Stimulated activated CD8-positive, alpha-beta memory T cell treated with anti-CD3 and anti-CD28 coated beads, Interleukin-7, amount 100 ng/mL, for 4 hours (primary cell): ENCODE results near the gene GABRG3.

Experiments used
- DNase-seq, 2 donors: peaks; one replicate each; pipeline ENCODE4 v3.0.0-alpha.2; 2020; ENCODE audit warnings: low read depth in 2 of 2

Gene GABRG3

DNA sequence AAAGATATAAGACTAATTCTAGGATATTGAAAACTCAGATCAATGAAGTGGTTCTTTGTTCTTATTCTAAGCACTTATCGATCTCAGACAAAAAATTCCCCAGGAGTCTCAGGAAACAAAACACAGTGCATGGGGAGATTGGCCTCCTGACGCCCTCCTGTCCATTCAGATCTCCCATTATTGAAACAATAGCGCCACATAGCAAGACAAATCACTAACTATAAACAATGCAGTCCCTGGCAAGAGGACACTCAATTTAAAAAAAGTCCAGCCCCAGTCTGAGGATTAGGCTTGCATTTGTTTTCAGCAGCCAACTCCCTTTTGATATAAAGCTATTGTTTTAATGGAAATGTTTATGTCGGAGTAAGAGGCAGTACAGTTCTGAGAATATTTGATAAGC, 528.2 kb downstream of the GABRG3 start:
- DNase-seq, result no peak

DNA sequence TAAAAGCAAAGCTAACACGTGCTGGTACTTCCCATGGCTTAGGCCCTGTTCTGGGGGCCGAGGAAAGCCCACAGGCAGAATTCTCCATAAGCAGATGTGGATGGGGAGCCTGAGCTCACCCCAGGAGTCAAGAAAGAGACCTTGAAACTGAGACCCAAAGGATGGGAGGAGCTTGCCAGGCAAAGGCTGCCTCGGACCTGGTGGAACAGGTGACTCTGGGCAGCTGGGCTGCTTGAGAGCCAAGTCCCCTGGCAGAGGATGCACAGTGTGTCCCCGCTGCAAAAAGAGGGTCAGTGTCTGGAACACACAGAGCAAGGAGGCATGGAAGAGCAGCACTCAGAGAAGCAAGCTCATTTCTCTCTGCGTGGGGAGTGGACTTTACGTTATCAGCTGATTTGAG, 528.7 kb downstream of the GABRG3 start:
- DNase-seq, result no peak

DNA sequence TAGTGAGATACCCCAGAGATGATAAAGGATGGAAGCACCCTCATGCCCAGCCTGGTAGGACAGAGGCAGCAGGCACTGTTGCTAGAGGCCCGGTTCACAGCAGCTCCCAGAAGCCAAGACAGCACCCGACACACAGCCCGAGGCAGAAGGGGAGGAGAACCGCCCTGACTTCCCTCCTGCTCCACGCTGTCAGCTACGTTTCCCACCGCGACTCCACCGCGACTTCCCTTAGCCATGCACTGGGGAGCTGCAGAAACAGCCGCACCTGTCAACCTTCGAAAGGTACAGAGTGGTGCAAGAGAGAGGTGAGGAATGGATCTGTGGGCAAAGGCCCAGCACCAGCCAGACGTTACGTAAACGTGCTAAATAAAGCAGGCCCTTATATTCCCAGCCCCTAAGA, 529.2 kb downstream of the GABRG3 start:
- DNase-seq, result no peak

DNA sequence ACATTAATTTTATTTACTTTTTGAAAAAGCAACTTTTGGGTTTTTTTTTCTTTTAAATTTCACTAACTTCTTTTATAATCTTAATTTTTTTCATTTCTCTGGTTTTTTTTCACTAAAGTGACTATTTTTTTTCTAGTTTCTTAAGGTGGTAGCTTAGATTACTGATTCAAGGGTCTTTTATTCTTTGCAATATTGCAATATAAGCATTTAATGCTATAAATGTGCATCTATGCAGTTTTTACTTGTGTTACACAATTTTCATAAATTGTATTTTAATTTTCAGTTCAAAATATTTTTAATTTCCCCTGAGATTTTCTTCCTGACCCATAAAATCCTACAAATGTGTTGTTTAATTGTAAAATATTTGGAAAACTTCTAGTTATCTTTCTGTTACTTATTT, 535.8 kb downstream of the GABRG3 start:
- DNase-seq, result no peak

DNA sequence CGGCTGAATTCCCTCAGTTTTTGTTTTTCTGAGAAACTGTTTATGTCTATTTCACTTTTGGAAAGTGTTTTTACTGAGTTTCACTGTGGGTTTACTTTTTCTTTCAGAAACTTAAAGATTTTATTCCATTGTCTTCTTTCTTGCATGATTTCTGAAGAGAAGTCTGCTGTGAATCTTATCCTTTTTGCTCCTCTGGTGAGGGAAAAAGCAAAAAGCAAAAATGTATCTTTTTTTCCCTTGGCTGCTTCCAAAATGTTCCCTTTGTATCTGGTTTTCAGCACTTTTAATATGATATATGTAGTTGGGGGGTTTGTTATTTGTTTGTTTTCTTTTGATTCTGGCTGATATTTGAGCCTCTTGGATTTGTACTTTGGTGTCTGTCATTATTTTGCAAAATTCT, 538.0 kb downstream of the GABRG3 start:
- no peak for DNase-seq

DNA sequence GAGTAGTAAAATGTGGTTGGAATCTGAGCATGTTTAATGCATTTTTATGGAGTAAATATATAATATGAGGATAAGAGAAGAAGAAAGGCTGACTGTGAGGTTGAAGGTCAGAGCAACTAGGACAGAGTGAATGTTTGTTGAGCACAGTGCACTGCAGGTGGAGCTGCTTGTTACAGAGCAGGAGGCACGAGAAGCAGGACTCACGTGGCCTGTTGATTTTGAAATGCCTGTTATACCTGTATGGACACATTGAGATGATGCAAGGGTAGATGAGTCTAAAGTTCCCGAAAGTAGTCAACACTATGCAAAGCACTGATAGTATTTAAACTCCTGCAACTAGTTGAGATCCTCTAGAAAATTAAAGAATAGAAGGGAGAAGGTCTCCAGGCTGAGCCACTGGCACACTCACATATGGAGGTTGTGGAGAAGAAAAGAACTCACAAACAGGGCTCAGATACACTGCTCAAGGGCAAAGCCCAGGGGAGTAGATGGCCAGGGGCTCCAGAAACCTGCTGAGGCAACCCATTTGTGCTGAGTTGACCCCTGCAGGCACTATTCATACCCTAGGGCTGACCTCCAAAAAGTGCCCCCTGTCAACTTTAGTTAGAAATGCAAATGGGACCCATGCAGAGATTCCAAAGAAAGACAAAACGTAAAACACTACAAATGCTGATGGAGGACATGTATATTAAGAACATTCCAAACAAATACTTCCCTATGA, 541.5 kb downstream of the GABRG3 start:
- no peak for DNase-seq

DNA sequence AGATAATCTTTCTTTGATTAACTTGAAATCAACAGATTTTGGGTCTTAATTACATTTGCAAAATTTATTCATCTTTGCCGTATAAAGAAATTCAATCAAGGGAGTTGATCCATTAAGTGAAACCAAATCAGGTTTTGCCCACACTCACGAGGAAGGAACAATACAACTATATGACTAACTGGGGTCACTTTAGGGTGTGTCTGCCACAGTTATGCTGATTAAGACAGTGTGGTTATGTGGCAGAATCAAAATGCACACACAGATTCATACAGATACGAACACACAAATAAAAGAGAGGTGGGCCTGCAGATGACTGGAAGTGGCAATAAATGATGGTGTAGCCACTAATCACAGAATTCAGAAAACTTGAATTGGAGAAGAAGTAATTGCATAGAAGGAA, 543.5 kb downstream of the GABRG3 start:
- no peak for DNase-seq

DNA sequence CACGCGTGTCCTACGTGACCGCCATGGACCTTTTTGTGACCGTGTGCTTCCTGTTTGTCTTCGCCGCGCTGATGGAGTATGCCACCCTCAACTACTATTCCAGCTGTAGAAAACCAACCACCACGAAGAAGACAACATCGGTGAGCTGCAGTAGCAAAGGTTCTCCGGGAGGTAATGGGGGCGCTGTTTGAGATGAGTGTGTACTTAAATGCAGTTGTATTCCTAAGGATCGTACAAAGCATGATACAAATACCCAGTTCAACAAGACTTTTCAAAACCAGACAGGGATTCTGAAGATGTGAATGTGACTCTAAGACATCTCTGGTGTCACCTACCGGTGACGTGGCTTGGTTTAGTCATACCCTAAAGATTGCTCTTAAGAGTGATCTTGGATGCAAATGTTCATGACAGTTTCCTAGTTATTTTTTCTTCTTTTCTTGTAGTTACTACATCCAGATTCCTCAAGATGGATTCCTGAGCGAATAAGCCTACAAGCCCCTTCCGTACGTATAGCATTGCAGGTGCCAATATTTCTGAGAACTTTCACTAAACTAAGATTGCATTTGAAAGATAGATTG, 556.6 kb downstream of the GABRG3 start:
- no peak for DNase-seq

DNA sequence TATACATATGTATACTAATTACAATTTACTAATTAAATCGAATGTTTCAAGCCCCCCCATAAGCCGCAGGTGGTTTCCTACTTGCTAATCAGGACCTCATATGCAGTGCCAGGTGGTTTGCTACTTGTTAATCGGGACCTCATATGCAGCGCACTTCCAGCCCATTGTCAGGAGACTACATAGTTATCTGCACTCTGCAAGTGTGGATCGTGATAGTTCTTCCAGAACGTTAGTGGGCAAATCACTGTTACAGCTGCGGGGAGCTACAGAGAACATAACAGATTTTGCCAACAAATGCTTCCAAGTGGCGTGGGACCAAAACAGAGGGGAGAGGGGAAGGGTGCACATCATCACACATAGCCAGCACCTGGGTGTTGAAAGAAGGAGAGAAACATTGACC, 558.4 kb downstream of the GABRG3 start:
- no peak for DNase-seq

DNA sequence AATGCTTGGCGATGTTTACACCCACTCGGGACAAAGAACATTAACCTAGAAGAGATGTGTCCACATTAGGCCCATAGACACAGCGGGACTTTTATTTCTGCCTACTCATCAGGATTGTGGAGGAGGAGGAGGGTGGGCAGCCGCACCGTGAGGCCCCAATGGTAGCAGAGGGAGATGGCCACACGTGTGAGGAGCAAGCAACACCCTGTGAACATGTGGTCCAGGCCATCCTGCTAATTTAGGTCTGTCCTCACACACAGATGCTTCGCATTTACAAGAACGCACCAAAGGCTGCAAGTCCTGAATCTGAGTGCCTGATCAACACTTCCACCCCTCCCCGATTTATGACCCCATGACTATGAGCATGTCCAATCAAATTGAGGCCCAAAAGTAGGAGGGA, 560.0 kb downstream of the GABRG3 start:
- no peak for DNase-seq

DNA sequence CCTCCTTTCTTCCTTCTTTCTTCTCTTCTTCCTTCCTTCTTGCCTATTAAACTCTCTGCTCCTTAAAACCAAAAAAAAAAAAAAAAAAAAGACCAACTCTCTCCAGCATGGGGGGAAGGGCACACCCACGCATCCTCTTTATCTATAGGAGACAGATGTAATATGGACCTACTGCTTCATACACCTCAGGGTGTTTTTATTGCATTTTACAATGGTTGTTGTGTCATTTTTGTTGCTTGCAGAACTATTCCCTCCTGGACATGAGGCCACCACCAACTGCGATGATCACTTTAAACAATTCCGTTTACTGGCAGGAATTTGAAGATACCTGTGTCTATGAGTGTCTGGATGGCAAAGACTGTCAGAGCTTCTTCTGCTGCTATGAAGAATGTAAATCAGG, 561.4 kb downstream of the GABRG3 start:
- DNase-seq, result no peak

DNA sequence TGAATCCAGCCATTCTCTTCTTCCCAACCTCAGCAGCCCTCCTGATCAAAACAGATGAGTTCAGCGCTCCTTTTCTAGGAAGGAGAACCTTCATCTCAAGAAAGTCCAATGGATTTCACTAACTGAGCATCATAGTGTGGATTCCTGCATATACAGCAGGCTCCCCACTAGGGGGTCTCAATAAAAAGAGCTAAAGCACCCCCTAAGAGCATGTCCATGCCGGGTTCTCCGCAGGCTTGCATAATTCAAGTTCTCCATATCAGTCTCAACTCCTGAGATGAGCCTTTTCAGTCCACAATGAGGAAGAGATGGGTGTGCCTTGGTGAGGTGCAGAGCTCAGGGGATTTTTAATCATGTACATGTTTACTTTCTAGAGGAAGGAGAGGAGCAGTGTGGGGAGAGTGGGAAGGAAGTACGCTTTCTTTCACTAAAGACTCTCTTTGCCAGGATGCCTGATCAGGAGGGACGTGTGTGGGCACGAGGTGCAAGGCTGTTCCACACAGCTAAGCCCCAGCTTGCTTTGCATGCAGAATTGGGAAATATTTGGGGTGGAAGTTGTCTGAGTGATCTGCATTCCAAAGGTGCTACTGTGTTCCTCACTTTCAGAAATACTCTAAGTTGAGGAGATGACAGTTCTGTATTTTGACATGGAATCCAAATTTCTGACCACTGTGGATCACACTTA, 564.6 kb downstream of the GABRG3 start:
- no peak for DNase-seq

DNA sequence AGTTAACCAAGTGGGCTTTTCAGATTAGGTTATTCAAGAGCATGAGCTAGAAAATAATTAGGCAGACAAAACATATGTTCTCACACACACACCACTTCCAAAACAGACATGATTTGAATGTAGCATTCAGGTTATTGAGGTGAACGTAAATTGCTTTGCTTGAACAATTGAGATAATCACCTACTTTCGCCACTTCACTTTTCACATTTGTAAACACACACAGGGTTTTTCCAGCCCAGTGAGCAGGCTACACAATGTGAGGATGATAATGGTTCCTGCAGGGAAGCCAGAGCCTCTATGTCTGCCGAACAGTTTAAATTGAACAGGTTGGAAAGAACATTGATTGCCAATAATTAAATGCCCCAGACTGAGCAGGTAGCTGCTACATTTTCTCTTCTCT, 567.3 kb downstream of the GABRG3 start:
- no peak for DNase-seq

DNA sequence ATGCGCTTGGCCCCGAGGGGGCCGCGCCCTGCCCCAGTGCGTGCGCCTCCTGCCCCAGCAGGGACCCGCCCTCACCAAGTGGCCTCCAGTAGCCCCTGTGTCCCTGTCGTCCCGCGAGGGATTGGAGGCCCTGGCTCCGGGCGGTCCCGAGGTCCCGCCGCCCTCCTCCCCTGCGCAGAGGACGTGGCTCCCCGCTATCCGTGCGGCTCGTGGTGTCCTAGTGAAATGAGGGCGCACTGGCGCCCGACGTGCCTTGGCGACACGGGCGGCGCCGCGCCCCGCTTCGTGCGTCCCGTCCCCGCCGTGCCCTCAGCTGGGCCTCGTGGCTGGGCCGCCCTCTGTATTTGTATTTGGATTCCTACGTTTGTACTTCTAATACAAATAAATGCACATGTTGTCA, 570.6 kb downstream of the GABRG3 start:
- no peak for DNase-seq

DNA sequence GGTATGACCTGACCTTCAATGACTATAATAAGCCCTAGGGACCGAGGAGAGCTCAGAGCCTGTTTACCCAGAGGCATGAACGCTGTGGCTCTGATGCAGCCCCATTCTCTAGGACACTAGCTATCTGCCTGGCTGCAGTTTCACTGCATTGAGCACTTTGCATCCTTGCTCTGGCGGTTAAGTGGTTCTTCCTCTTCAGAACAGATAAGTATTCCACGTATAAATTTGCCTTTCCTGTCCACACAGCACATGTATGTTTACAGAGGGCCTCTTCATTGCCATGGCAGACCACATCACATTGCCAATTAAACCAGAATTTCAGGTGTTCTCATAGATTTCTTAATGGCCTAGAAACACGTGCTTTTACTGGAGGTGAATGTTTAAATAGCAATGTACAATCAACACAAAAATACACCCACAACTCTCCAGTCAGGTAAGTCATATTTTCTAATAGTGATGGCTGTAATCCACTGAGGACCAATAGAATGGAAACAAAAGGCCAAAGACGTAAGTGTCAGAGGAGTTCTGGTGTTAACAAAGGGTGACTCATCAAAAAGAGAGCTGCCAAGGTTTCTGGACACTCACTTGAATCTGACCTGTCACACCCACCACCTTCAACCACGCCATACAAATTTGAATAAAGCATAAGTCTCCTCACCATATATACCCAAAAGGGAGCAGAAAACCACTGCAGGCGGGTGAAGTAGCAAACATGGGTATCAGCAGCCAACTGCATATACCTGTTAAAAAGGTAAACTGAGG, 574.7 kb downstream of the GABRG3 start:
- DNase-seq, result no peak

DNA sequence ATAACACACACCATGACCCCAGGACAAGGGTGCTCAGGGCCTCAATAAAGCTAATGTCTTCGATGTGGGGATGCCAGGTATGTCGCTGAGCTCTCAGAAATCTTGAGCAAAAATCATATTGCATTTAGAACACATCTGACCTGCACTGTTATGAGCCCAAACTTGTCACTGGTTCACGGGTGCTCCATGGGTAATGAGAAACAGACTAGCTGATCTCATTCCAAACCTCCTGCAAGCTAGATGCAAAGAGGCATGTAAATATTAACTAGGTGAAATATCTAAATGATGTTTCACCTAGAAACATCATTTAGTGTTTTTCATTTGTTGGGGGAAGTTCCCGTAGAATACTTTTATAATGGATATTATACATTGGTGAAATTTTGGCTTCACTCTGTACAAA, 578.8 kb downstream of the GABRG3 start:
- no peak for DNase-seq

DNA sequence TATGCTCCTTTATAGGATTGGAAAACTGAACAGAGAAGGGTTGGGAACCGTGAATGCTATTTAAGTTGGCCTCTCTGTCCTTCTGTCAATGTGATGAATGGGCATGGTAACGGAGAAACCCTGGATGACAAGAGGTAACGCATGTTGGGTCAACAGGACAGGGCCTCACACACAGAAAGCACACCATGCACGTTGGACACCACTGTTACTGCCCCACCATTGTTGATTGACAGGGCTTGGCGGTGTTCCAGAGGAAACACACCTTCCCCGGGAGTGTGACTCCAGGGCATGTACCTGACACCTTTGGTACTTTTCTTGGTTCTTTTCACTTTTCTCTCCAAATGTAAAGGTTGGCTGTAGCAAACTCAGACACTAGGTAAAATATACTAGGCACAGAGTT, 579.7 kb downstream of the GABRG3 start:
- DNase-seq, result no peak

DNA sequence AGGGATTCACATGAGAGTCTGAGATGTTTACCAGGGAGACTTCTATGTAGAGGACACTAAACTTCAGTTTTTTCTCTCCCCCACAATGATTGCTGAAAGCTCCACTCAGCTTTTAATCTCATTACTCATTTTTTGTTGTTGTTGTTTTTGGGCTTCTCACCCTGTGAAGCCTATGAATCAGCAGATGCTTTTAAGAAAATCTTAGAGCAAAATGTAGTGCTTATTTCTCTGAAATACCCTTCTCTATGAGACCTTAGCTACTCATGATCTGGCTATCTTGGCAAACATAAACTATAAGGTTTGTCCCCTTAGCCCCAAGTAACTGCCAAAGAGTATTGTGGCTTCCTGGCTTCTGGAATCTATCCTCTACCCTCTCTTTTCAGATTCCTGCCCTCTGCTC, 590.8 kb downstream of the GABRG3 start:
- no peak for DNase-seq

DNA sequence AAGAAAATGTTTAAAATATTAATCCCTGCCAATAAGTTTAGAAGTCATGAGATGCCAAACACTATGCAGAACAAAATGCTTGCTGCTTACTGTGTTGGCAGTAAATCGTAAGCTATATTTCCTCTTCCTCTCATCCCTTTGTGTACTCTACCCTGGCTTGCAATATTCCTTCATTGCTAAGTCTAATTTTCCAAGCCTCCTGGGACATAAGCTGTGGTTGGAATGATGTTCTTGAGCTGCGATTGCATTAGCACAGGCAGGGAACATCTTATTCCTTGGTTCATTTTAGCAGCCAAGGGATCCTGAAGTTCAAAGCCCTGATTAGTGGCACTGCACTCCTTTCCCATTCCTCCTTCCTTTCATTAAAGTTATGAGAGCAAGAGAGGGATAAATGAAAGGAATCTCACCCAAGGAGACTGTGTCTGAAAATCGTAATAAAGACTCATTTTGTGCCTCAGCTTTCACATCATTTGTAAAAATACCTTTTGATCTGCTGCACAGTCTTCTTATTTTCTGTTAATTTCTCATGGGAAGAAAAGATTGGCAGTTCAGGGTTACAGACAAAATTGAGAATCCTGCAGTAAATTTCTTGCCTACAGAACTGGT, 592.9 kb downstream of the GABRG3 start:
- DNase-seq, result no peak

DNA sequence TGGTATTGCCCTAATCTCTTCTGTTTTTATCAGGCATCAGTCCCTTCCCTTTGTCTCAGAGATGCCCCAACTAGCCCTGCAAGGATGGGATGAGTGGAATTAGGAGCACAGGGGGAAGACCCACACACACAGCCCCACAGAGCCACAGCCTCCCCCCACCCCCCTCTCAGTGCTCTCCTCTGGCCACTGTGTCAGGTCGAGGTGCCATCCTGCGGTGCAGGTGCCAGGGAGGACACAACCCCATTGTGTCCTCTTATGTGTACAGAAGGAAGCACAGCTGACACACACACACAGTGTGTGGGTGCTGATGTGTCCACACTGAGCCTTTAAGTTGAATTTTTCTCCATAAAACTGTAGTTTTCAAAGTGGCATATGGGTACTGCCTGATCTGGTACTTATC, 593.7 kb downstream of the GABRG3 start:
- no peak for DNase-seq

DNA sequence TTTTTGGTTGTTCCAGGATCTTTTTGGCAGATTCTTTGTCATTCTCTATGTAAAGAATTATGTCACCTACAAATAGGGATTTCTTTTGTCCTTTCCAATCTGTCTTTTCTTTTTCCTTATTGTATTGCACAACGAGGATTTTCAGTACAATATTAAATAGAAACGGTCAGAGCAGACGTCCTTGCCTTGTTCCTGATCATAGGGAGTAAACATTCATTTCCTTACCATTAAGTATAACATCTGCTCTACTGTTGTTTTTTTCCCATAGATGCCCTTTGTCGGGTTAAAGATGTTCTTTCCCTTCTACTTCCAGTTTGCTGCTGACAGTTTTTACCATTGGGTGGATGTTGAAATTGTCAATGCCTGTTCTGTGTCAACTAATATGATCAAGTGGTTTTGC, 599.8 kb downstream of the GABRG3 start:
- no peak for DNase-seq

DNA sequence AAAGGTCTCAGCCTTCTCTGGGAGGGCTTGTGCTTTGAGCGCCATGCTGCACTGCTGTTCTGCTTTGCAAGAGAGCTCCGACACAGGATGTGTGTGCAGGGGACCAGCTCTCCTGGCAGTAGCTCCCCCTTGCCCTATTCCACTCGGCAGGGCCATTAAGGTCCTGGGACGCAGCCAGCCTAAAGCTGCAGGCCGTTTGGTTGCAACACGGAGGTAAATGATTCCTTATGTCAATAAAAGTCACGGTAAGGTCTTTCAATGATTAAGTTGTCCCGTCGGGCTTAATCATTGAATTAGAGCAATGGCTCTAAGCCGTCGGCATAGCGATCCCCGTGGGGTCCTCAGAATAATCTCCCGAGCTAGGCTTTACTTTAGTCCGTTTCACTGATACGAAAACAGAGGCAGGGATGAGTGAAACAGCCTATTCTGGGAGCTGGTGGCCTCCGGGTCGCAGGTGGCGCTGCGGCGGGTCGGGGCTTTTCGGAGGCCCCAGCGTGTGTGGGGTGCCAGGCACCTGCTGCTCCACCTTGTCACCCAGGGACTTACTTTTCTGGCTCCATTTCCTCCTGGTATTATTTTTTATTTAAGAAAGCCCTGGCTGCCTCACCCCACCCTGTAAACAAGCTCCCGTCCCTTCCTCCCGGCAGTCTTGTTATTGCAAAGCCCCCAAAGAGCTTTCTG, 603.0 kb downstream of the GABRG3 start:
- no peak for DNase-seq
